IMR-90 (cell line): ENCODE measurements around the gene URI1. TPM values are rescaled to one million over a fixed set of nuclear protein-coding genes. Genes with fewer than 3 reads are reported as not detected.

Experiments used
- ATAC-seq: fragments of 200-7000 bp; cut with Tn5 transposase; 2 replicates; pipeline ENCODE4 v1.9.1; 2020; ENCODE audit warnings: low read depth, mild to moderate bottlenecking, moderate library complexity
- BruUV-seq: library from RNA; stranded (reverse); fragments of 400-500 nt; replicated peaks from 2 replicates; lab custom pipeline; 2021; lab: Mats Ljungman, UMichigan
- CTCF ChIA-PET: fragments of 300-600 bp; formaldehyde crosslinking; extraction: SDS; loops from one replicate; lab custom pipeline; 2021; ENCODE audit warnings: antibody characterized with exemption; lab: Yijun Ruan, JAX
- POLR2A ChIA-PET: fragments of 300-600 bp; sonication (Branson Sonifier 250); formaldehyde crosslinking; loops from one replicate; lab custom pipeline; 2022; ENCODE audit warnings: antibody characterized with exemption; ENCODE audit not compliant: unreplicated experiment; lab: Charles Lee
- DNase-seq: peaks from one replicate; pipeline ENCODE4 v3.0.0; 2013
- H2AFZ ChIP-seq: replicated peaks from 2 replicates; pipeline ENCODE3; 2013; ENCODE audit warnings: low read length, mild to moderate bottlenecking; ENCODE audit not compliant: poor library complexity
- H2AK5ac ChIP-seq: 2 replicates; pipeline ENCODE4 v1.6.1; 2013; ENCODE audit warnings: low read depth, low read length, inconsistent platforms
- H2AK9ac ChIP-seq: replicated peaks from 2 replicates; pipeline ENCODE3; 2013; ENCODE audit warnings: mild to moderate bottlenecking, low read depth, low read length, moderate library complexity; ENCODE audit not compliant: poor library complexity
- H2BK120ac ChIP-seq: 2 replicates; pipeline ENCODE4 v1.6.1; 2013; ENCODE audit warnings: low read depth, low read length, inconsistent platforms
- H2BK15ac ChIP-seq: 3 replicates; pipeline ENCODE4 v1.6.1; 2013; ENCODE audit warnings: low read depth, low read length, inconsistent platforms
- H2BK20ac ChIP-seq: 2 replicates; pipeline ENCODE4 v1.6.1; 2013; ENCODE audit warnings: low read depth, mild to moderate bottlenecking, inconsistent platforms, low read length, moderate library complexity
- H2BK5ac ChIP-seq: 2 replicates; pipeline ENCODE4 v1.6.1; 2013; ENCODE audit warnings: mild to moderate bottlenecking, low read depth, low read length, inconsistent platforms; ENCODE audit not compliant: poor library complexity, severe bottlenecking
- H3K14ac ChIP-seq: replicated peaks from 2 replicates; pipeline ENCODE4 v1.6.1; 2013; ENCODE audit warnings: low read depth, low read length, inconsistent platforms
- H3K18ac ChIP-seq: 2 replicates; pipeline ENCODE4 v1.6.1; 2013; ENCODE audit warnings: low read depth, low read length, control low read depth
- H3K23ac ChIP-seq: 2 replicates; pipeline ENCODE4 v1.6.1; 2013; ENCODE audit warnings: low read depth, low read length, inconsistent platforms
- H3K27ac ChIP-seq: 2 replicates; pipeline ENCODE4 v1.5.1; 2013; ENCODE audit warnings: mild to moderate bottlenecking, control low read depth, low read length; ENCODE audit not compliant: insufficient read depth
- H3K27me3 ChIP-seq: 2 replicates; pipeline ENCODE4 v1.6.1; 2013; ENCODE audit warnings: low read length; ENCODE audit not compliant: control insufficient read depth, insufficient read depth
- H3K36me3 ChIP-seq: 2 replicates; pipeline ENCODE4 v1.6.1; 2013; ENCODE audit warnings: low read length, mixed read lengths; ENCODE audit not compliant: control insufficient read depth, insufficient read depth
- H3K4ac ChIP-seq: 2 replicates; pipeline ENCODE4 v1.6.1; 2013; ENCODE audit warnings: low read depth, low read length, inconsistent platforms
- H3K4me1 ChIP-seq: 2 replicates; pipeline ENCODE4 v1.6.1; 2013; ENCODE audit warnings: low read length, mixed read lengths; ENCODE audit not compliant: control insufficient read depth, insufficient read depth
- H3K4me2 ChIP-seq: 2 replicates; pipeline ENCODE4 v1.6.1; 2013; ENCODE audit warnings: low read depth, mild to moderate bottlenecking, control low read depth, low read length, moderate library complexity
- H3K4me3 ChIP-seq: 2 replicates; pipeline ENCODE4 v1.5.1; 2013; ENCODE audit warnings: low read depth, mild to moderate bottlenecking, control low read depth, low read length, moderate library complexity; ENCODE audit not compliant: insufficient read depth
- H3K56ac ChIP-seq: 2 replicates; pipeline ENCODE4 v1.6.1; 2013; ENCODE audit warnings: low read length, inconsistent platforms; ENCODE audit not compliant: insufficient read depth; ENCODE audit errors: extremely low read depth
- H3K79me1 ChIP-seq, 2 experiments: 2 replicates each; pipeline ENCODE4 v1.6.1; 2013; ENCODE audit warnings: low read length in 2 of 2, inconsistent platforms in 1 of 2, low read depth in 1 of 2
- H3K9ac ChIP-seq: 2 replicates; pipeline ENCODE4 v1.6.1; 2013; ENCODE audit warnings: low read depth, low read length, control low read depth
- H3K9me1 ChIP-seq: 2 replicates; pipeline ENCODE4 v1.6.1; 2013; ENCODE audit warnings: low read length, inconsistent platforms; ENCODE audit not compliant: insufficient read depth
- H3K9me3 ChIP-seq: 2 replicates; pipeline ENCODE4 v1.6.1; 2013; ENCODE audit warnings: low read length; ENCODE audit not compliant: control insufficient read depth, insufficient read depth
- H4K20me1 ChIP-seq: 2 replicates; pipeline ENCODE4 v1.6.1; 2013; ENCODE audit warnings: low read length, inconsistent platforms; ENCODE audit not compliant: insufficient read depth
- H4K5ac ChIP-seq: 2 replicates; pipeline ENCODE4 v1.6.1; 2013; ENCODE audit warnings: mild to moderate bottlenecking, low read depth, low read length, control low read depth
- H4K8ac ChIP-seq, 2 experiments: 2 replicates each; pipeline ENCODE4 v1.6.1; 2013; ENCODE audit warnings: low read depth in 2 of 2, low read length in 2 of 2, control low read depth in 1 of 2, inconsistent platforms in 1 of 2
- H4K91ac ChIP-seq: 2 replicates; pipeline ENCODE4 v1.6.1; 2013; ENCODE audit warnings: low read depth, low read length, inconsistent platforms; ENCODE audit not compliant: insufficient read depth
- CHD1 ChIP-seq: IDR thresholded peaks from 2 replicates; pipeline ENCODE4 v1.6.1; 2012; ENCODE audit warnings: low read depth, low read length, improper control_type of control experiment
- ELK1 ChIP-seq: fragments of 150-350 bp; IDR thresholded peaks from 2 replicates; pipeline ENCODE4 v1.6.1; 2016; ENCODE audit warnings: low read depth, mild to moderate bottlenecking, low read length, moderate library complexity, borderline replicate concordance
- NFE2L2 ChIP-seq: fragments of 150-350 bp; IDR thresholded peaks from 2 replicates; pipeline ENCODE4 v1.6.1; 2016; ENCODE audit warnings: low read depth, mild to moderate bottlenecking, low read length
- POLR2A ChIP-seq: IDR thresholded peaks from 2 replicates; pipeline ENCODE4 v1.6.1; 2012; ENCODE audit warnings: mild to moderate bottlenecking, low read depth, low read length
- RAD21 ChIP-seq: IDR thresholded peaks from 2 replicates; pipeline ENCODE4 v1.6.1; 2012; ENCODE audit warnings: low read length, improper control_type of control experiment
- RCOR1 ChIP-seq: IDR thresholded peaks from 2 replicates; pipeline ENCODE4 v1.6.1; 2012; ENCODE audit warnings: mild to moderate bottlenecking, low read length, improper control_type of control experiment; ENCODE audit not compliant: insufficient replicate concordance
- SMC3 ChIP-seq: fragments of 150-350 bp; IDR thresholded peaks from 2 replicates; pipeline ENCODE4 v1.6.1; 2016; ENCODE audit warnings: low read depth, mild to moderate bottlenecking, antibody characterized with exemption, low read length, moderate library complexity
- WGBS, 2 experiments: methylation state at CpG; one replicate each; pipeline versions ENCODE4 v1.1.5 to v1.1.7; 2013; ENCODE audit warnings: missing lambda C conversion rate in 2 of 2; ENCODE audit not compliant: insufficient read length in 1 of 2; ENCODE audit errors: extremely low coverage in 2 of 2; 5-methylcytosine and 5-hydroxymethylcytosine counted together
- dilution Hi-C: fragments of 300-500 bp; cut with HindIII; formaldehyde crosslinking; loops from one replicate; pipeline ENCODE4 v1.14.3; 2018; ENCODE audit warnings: low sequenced_read_pairs; ENCODE audit not compliant: unreplicated experiment
- in situ Hi-C: fragments of 300-500 bp; cut with MboI; formaldehyde crosslinking; loops from 3 replicates; pipeline ENCODE4 v1.14.3; 2019; ENCODE audit warnings: low sequenced_read_pairs, inconsistent platforms, mixed read lengths
- intact Hi-C: fragments of 100-400 bp; cut with micrococcal nuclease; formaldehyde crosslinking; loops from 2 replicates; pipeline ENCODE4 v1.10.0; 2022
- polyA plus RNA-seq, 3 experiments: library from polyadenylated mRNA; depleted of rRNA; stranded (reverse); fragments of >200 nt; gene quantifications; 2 replicates each; pipeline ENCODE4 v1.2.3, GENCODE V29; 2012; ENCODE audit warnings: low replicate concordance in 1 of 3
- total RNA-seq: library from RNA; depleted of rRNA; stranded (reverse); fragments of >200 nt; gene quantifications from 2 replicates; pipeline ENCODE4 v1.2.3, GENCODE V29; 2012

URI1 gene
- total and polyA plus RNA-seq, 2 of the 4 experiments (the other 2 are of a cell fraction): 43.2 to 45.3 TPM

- Histone ChIP-seq H2AK9ac (no peak overlapping the region), H3K14ac (no peak overlapping the region), H2AK5ac (no peak overlapping the region), H3K4me2 (no peak overlapping the region), H2AFZ (no peak overlapping the region), H3K4ac (no peak overlapping the region), H3K9ac (no peak overlapping the region), H3K18ac (no peak overlapping the region), H3K27ac (no peak overlapping the region), H3K9me1 (peaks cover 2% of the 10 kb centered on the region), H4K5ac (no peak overlapping the region), H3K79me1 (peaks cover 19 to 39% of the 10 kb centered on the region in 2 experiments), H3K23ac (no peak overlapping the region), H2BK5ac (no peak overlapping the region), H3K36me3 (no peaks in the 10 kb centered on the region), H3K27me3 (no peaks in the 10 kb centered on the region), H2BK20ac (no peak overlapping the region), H3K4me3 (no peak overlapping the region), H3K56ac (no peak overlapping the region), H3K4me1 (peaks cover 7% of the 10 kb centered on the region), H2BK120ac (no peak overlapping the region), H4K20me1 (peaks cover 14% of the 10 kb centered on the region; the same call in 1 of the 2 replicates), H4K91ac (no peak overlapping the region), H4K8ac (no peak overlapping the region), H3K9me3 (no peaks in the 10 kb centered on the region), H2BK15ac (no peak overlapping the region)
- ATAC-seq (no peak), DNase-seq (no peak)
- no CpG with 5 or more reads among the region's 2 CpGs for WGBS, 2 experiments
- dilution Hi-C loops (no loop called here), in situ Hi-C loops (no loop called here), intact Hi-C loops (no loop called here)
- POLR2A ChIA-PET: no interaction called here
- BruUV-seq: no TSS peak
- CTCF ChIA-PET: interaction anchor here (0.6 to 1.2 kb wide), 2 partner anchors 21 to 127 kb away, joined by 3 to 4 read pairs; no protein-coding TSS in a partner anchor
- TF ChIP-seq SMC3: no peak
- TF ChIP-seq RAD21: no peak
- TF ChIP-seq RCOR1: no peak
- TF ChIP-seq ELK1: no peak
- no peak for TF ChIP-seq NFE2L2
- TF ChIP-seq CHD1: no peak
- TF ChIP-seq POLR2A: no peak
Observed at GRCh38 chr19:29971002-29971401, 29.0 kb downstream of the URI1 start.
